ENCODE data around the gene ADAM15.
A peak's percentile ranks its signal among the peaks of the same experiment; 100 is the strongest.

Gene ADAM15

DNA sequence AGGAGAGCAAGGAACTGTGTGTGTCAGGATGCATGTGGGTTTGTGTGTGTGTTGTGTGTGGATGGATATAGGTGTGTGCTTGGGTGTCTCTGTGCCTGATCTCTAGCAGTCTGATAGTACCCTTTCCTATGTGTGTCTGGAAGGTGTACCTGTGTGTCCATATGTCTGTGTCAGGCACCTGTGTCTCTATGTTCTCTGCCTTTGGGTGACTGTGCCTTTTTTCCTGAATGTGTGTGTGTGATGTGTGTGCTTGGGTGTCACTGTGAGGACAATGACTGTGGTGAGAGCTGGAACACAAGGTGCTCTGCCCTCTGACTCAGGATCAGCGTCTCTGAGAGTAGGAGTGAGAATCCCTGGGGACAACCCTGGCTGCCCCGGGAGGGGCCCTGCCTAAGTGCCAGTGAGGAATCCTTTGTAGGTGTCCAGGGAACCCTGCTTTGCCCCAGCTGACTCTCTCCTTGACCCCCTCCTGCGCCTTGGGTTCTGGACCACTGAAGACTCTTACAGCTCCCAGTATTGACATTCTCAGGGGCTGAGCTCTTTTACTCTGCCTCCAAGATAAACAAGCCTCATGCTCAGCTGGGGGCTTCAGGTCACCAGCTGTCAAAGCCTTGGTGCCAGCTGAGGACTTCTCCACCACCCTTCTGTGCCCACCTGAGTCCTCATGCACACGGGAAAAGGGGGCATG is 26.8 kb downstream of the ADAM15 start:
- H3K36me3 Mint-ChIP-seq (ENCODE audit: low read depth) = no peaks in the 10 kb centered on the region
- H3K4me3 Mint-ChIP-seq = peak overlapping the region; percentile 80 to 98 (median 87)
- H3K9me3 Mint-ChIP-seq = no peaks in the 10 kb centered on the region
- peaks cover 65% of the 10 kb centered on the region for H3K27me3 Mint-ChIP-seq (ENCODE audit: low read depth)
- TF ChIP-seq, protein P1, sequence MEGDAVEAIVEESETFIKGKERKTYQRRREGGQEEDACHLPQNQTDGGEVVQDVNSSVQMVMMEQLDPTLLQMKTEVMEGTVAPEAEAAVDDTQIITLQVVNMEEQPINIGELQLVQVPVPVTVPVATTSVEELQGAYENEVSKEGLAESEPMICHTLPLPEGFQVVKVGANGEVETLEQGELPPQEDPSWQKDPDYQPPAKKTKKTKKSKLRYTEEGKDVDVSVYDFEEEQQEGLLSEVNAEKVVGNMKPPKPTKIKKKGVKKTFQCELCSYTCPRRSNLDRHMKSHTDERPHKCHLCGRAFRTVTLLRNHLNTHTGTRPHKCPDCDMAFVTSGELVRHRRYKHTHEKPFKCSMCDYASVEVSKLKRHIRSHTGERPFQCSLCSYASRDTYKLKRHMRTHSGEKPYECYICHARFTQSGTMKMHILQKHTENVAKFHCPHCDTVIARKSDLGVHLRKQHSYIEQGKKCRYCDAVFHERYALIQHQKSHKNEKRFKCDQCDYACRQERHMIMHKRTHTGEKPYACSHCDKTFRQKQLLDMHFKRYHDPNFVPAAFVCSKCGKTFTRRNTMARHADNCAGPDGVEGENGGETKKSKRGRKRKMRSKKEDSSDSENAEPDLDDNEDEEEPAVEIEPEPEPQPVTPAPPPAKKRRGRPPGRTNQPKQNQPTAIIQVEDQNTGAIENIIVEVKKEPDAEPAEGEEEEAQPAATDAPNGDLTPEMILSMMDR (IDR thresholded peaks at IDR 0.05; ENCODE audit: unreplicated experiment in 3 of 3) = no peak
- peak overlapping the region in 2 of 3 experiments; percentile 21 to 33 for H3K27ac Mint-ChIP-seq
- peaks cover 21% of the 10 kb centered on the region for H3K4me1 Mint-ChIP-seq

DNA sequence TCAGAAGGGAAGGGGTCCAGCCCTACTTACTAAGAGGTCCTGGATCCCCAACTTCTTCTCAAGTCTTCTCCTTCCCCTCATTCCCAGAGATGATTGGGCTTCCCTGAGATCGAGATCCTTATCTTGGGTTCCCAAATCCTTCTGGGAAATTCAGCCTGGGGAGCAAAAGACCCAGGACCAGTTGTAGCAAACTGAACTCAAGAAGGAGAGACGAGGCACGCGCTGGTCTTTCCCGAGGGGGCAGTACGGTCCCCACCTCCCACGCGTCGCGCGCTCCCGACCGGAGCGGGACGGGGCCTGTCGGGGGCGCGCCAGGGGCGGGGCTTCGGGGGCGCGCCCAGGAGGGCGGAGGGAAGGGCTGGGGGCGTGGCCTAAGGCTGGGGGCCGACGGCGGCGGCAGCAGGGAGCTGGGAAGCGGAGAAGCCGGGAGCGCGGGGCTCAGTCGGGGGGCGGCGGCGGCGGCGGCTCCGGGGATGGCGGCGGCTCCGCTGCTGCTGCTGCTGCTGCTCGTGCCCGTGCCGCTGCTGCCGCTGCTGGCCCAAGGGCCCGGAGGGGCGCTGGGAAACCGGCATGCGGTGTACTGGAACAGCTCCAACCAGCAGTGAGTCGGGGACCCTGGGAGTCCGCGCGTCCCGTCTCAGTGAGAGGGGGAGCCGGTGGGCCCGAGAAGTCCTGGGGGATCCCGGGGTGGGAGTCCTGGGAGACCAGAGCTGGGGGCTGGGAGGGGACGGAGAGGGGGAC is 27.5 kb downstream of the ADAM15 start, which contains the start of gene EFNA3:
Gene EFNA3 (plus strand): TSS at position 369 of the 741 bp plus-strand sequence. CDS start 105 bp downstream, at position 474.
- Mint-ChIP-seq H3K36me3 (ENCODE audit: low read depth) (no peaks in the 10 kb centered on the region), H3K9me3 (no peaks in the 10 kb centered on the region), H3K27ac (peak within 1 kb of the TSS in 2 of 3 experiments; percentile 54 to 81), H3K4me3 (peak within 1 kb of the TSS; percentile 87 to 98 (median 90)), H3K27me3 (ENCODE audit: low read depth) (peaks cover 66% of the 10 kb centered on the region), H3K4me1 (peaks cover 23% of the 10 kb centered on the region)
- TF ChIP-seq, protein P1 (IDR thresholded peaks at IDR 0.05; ENCODE audit: unreplicated experiment in 3 of 3) = no peak

DNA sequence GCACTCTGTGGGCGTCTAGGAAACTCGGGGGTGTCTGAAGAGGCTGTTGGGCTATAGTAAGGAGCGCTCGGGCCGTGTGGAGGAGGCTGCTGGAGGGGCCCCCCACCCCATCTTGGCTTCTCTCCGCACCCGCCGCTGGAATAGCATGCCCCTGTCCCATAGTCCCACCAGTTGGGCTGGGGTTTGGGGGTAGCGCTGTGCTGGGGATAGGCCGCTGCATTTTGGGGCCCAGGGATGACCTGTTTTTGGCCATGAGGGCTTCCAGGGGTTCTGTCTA is 28.0 kb downstream of the ADAM15 start:
- peaks cover 66% of the 10 kb centered on the region for H3K27me3 Mint-ChIP-seq (ENCODE audit: low read depth)
- H3K4me3 Mint-ChIP-seq = peak overlapping the region; percentile 87 to 98 (median 90)
- peak overlapping the region in 2 of 3 experiments; percentile 54 to 81 for H3K27ac Mint-ChIP-seq
- H3K9me3 Mint-ChIP-seq = no peaks in the 10 kb centered on the region
- no peaks in the 10 kb centered on the region for H3K36me3 Mint-ChIP-seq (ENCODE audit: low read depth)
- peaks cover 28% of the 10 kb centered on the region for H3K4me1 Mint-ChIP-seq
- TF ChIP-seq, protein P1 (IDR thresholded peaks at IDR 0.05; ENCODE audit: unreplicated experiment in 3 of 3) = no peak

DNA sequence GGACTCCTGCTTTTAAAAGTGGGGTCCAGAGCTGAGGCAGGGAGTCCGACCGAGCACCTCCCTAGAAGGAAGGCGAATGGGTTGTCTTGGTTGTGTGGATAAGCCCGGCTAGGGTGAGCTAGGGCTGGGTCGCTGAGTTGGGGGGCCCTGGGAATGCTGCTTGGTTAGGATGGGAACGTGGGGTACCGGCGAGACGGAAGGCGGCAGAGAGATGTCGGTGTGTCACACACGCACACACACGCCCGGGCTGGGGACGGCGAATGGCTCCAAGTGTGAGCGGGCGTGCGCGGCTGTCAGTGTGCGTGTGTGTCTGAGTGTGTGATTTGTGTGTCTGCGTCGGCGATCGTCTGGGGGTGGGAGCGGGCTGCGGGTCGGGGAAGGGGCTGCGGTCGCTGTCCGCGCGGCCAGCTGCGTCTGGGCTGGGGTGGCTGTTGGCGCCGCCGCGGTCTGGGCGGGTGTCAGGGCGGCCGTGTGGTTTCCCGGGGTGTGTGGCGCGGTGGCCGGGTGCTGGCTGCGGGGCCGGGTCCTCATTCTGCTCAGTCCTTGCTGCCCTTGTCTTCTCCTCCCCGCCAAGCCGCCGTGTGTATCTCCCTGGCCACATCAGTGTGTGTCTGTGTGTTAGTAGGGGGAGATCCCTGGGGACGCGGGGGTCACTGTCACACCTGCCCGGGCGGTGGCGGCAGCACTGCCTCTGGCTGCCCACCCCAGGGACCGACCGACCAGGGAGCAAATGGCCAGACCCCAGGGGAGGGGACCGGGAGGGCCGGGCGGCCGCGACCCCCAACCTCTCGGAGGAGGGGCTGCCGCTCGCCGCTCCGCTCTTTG is 28.6 kb downstream of the ADAM15 start:
- Mint-ChIP-seq H3K9me3 (no peaks in the 10 kb centered on the region), H3K4me1 (peaks cover 34% of the 10 kb centered on the region), H3K36me3 (ENCODE audit: low read depth) (no peaks in the 10 kb centered on the region), H3K4me3 (peak overlapping the region; percentile 87 to 98 (median 90)), H3K27ac (peak overlapping the region in 2 of 3 experiments; percentile 54 to 81), H3K27me3 (ENCODE audit: low read depth) (peaks cover 72% of the 10 kb centered on the region)
- TF ChIP-seq, protein P1 (IDR thresholded peaks at IDR 0.05; ENCODE audit: unreplicated experiment in 3 of 3) = no peak

DNA sequence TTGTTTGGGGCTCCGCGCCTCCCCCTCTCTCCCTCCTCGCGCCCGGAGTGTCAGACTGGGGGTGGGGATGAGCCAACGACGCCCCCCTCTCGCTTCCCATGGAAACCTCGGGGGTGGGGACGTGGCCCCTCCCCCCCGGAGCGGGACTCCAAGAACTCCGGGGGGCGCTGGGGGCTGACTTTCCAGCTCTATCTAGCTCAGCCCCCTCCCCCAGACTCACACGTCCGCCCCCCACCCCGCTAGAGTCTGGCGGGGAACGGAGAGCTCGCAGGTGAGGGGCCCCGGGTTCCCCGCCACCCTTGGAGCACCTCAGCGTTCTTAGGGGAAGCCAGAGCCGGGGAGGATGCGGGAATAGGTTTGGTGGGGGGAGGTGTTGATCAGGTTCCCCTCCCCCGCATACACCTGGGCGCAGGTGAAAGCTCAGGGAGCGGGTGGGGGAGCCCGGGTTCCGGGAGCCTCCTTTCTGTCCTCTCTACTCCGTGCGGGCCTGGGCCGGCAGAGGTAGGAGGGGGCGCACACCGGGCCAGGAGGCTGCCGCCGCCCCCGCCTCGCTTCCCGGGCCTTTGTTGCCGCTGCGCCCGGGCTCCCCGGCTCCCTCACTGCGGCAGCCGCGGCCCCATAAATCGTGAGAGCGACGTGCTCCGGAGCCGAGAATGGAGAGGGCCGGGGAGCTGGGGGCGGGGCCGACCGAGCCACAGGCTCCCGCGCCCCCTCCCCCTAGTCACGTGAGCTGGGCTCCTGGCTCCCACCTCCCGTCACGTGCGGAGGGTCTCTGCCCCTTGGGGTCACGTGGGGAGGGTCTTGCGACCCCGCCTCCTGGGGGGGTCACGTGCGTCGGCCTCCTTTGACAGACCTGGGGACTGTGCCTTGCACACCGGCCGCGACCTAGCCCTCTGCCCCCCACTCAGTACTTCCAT is 29.5 kb downstream of the ADAM15 start:
- Mint-ChIP-seq H3K36me3 (ENCODE audit: low read depth) (no peaks in the 10 kb centered on the region), H3K4me1 (peaks cover 34% of the 10 kb centered on the region), H3K27ac (peak overlapping the region in 1 of 3 experiments; percentile 35), H3K9me3 (no peaks in the 10 kb centered on the region), H3K27me3 (ENCODE audit: low read depth) (peaks cover 73% of the 10 kb centered on the region), H3K4me3 (peak overlapping the region; percentile 84 to 98 (median 85))
- TF ChIP-seq, protein P1 (IDR thresholded peaks at IDR 0.05; ENCODE audit: unreplicated experiment in 3 of 3) = no peak

All from nephron (organoid).